NCI-H2107 treated with DMSO at 0.1 percent for 48 hours (cell line): ENCODE measurements around the gene KIZ.
A peak's percentile ranks its signal among the peaks of the same experiment; 100 is the strongest.

Experiments
- DNase-seq: peaks from one replicate; lab custom pipeline; 2025; ENCODE audit not compliant: unreplicated experiment; lab: John Stamatoyannopoulos, UW

KIZ gene

GRCh38 chr20:21257192-21257591 lies 131.3 kb downstream of the KIZ start:
- DNase-seq = no peak

- DNase-seq = no peak
Observed at GRCh38 chr20:21258411-21258810, 132.5 kb downstream of the KIZ start.

GRCh38 chr20:21259346-21259745 lies 133.5 kb downstream of the KIZ start:
- DNase-seq = no peak

GRCh38 chr20:21262812-21263211 lies 136.9 kb downstream of the KIZ start:
- no peak for DNase-seq

- peak; percentile 21 for DNase-seq
Observed at GRCh38 chr20:21265261-21266190, 139.6 kb downstream of the KIZ start.

GRCh38 chr20:21266191-21266536 lies 140.3 kb downstream of the KIZ start:
- DNase-seq = no peak

GRCh38 chr20:21269772-21270171 lies 143.9 kb downstream of the KIZ start:
- no peak for DNase-seq

GRCh38 chr20:21270806-21271205 lies 144.9 kb downstream of the KIZ start:
- no peak for DNase-seq

GRCh38 chr20:21272279-21272678 lies 146.4 kb downstream of the KIZ start:
- DNase-seq = no peak

- DNase-seq = no peak
Observed at GRCh38 chr20:21272679-21273078, 146.8 kb downstream of the KIZ start.

- no peak for DNase-seq
Observed at GRCh38 chr20:21273755-21274386, 148.0 kb downstream of the KIZ start.

- no peak for DNase-seq
Observed at GRCh38 chr20:21278829-21279228, 152.9 kb downstream of the KIZ start.

GRCh38 chr20:21279706-21280521 lies 154.0 kb downstream of the KIZ start:
- no peak for DNase-seq

- DNase-seq = no peak
Observed at GRCh38 chr20:21280522-21281016, 154.7 kb downstream of the KIZ start.

GRCh38 chr20:21286775-21287174 lies 160.9 kb downstream of the KIZ start:
- no peak for DNase-seq

GRCh38 chr20:21288587-21289370 lies 162.9 kb downstream of the KIZ start:
- no peak for DNase-seq

GRCh38 chr20:21289651-21290050 lies 163.8 kb downstream of the KIZ start:
- no peak for DNase-seq

GRCh38 chr20:21291026-21291425 lies 165.1 kb downstream of the KIZ start:
- DNase-seq = no peak

- no peak for DNase-seq
Observed at GRCh38 chr20:21294755-21295154, 168.9 kb downstream of the KIZ start.
